PC-3 (cell line): ENCODE measurements around the gene PIR.

Experiments
- EZH2phosphoT487 ChIP-seq: fragments of 300-600 bp; sonication (generic); IDR thresholded peaks from 2 replicates; pipeline ENCODE4 v1.6.1; 2018; ENCODE audit warnings: mild to moderate bottlenecking, antibody characterized with exemption, low read length, borderline replicate concordance
- TF ChIP-seq, protein P1 (sequence below): fragments of 300-600 bp; sonication (generic); conservative IDR thresholded peaks from 2 replicates; pipeline ENCODE4 v1.5.1; 2017; ENCODE audit warnings: antibody characterized with exemption, low read depth, mild to moderate bottlenecking, low read length

GRCh38 chrX:15522464-15522863 is 29.3 kb upstream of the PIR start:
- TF ChIP-seq EZH2phosphoT487: no peak
- TF ChIP-seq, protein P1, sequence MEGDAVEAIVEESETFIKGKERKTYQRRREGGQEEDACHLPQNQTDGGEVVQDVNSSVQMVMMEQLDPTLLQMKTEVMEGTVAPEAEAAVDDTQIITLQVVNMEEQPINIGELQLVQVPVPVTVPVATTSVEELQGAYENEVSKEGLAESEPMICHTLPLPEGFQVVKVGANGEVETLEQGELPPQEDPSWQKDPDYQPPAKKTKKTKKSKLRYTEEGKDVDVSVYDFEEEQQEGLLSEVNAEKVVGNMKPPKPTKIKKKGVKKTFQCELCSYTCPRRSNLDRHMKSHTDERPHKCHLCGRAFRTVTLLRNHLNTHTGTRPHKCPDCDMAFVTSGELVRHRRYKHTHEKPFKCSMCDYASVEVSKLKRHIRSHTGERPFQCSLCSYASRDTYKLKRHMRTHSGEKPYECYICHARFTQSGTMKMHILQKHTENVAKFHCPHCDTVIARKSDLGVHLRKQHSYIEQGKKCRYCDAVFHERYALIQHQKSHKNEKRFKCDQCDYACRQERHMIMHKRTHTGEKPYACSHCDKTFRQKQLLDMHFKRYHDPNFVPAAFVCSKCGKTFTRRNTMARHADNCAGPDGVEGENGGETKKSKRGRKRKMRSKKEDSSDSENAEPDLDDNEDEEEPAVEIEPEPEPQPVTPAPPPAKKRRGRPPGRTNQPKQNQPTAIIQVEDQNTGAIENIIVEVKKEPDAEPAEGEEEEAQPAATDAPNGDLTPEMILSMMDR: no peak
